ENCODE results near the gene RETN.
A peak's percentile ranks its signal among the peaks of the same experiment; 100 is the strongest.

RETN gene

GRCh38 chr19:7685546-7686445 is 16.9 kb downstream of the RETN start:
- no peak for DNase-seq (ENCODE audit: low read depth)
- H3K4me3 ChIP-seq (ENCODE audit: low read depth, low read length) = no peak overlapping the region
- TF ChIP-seq, protein P1, sequence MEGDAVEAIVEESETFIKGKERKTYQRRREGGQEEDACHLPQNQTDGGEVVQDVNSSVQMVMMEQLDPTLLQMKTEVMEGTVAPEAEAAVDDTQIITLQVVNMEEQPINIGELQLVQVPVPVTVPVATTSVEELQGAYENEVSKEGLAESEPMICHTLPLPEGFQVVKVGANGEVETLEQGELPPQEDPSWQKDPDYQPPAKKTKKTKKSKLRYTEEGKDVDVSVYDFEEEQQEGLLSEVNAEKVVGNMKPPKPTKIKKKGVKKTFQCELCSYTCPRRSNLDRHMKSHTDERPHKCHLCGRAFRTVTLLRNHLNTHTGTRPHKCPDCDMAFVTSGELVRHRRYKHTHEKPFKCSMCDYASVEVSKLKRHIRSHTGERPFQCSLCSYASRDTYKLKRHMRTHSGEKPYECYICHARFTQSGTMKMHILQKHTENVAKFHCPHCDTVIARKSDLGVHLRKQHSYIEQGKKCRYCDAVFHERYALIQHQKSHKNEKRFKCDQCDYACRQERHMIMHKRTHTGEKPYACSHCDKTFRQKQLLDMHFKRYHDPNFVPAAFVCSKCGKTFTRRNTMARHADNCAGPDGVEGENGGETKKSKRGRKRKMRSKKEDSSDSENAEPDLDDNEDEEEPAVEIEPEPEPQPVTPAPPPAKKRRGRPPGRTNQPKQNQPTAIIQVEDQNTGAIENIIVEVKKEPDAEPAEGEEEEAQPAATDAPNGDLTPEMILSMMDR (IDR thresholded peaks at IDR 0.05; ENCODE audit: insufficient read depth, low read depth, low read length, missing control alignments) = no peak

DNA sequence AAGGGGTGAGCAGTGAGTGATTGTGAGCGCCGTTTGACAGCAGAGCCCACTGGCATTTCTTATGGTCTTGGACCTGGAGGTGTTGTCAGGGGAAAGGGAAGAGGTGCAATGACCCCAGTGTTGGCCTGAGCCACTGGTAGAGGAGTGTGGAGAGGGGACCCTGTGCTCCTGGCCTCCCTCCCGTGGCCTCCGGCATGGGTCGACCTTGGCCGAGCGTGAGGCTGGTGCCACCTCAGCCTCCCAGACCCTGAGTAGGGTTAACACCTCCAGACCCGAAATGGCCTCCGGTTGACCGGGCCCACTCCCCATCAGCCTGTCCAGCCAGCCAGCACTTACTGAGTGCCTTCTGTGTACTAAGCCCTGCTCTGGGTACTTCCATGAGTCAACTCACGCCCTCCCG is 18.3 kb downstream of the RETN start:
- no peak overlapping the region for H3K4me3 ChIP-seq (ENCODE audit: low read depth, low read length)
- TF ChIP-seq, protein P1 (IDR thresholded peaks at IDR 0.05; ENCODE audit: insufficient read depth, low read depth, low read length, missing control alignments) = no peak
- peak; percentile 49 for DNase-seq (ENCODE audit: low read depth)

DNA sequence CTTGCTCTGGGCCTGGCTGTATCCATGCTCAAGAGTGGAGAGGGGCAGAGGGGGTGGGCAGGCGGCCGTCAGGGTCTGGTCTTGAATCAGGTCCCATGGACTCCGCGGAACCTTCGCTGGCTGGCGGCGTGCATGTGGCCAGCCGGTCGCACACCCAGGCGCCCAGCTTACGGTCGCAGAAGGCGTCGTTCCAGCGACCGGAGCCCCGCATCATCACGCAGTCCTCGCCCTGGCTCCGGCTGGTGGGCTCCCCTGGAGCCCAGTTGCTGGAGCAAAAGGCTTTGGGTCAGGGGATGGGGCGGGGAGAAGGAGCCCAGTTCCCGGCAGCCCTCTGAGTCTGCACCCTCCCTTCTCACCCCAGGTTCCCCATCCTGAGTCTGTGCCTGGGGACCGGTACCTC is 20.3 kb downstream of the RETN start:
- DNase-seq (ENCODE audit: low read depth) = no peak
- TF ChIP-seq, protein P1 (IDR thresholded peaks at IDR 0.05; ENCODE audit: insufficient read depth, low read depth, low read length, missing control alignments) = no peak
- H3K4me3 ChIP-seq (ENCODE audit: low read depth, low read length) = no peak overlapping the region

DNA sequence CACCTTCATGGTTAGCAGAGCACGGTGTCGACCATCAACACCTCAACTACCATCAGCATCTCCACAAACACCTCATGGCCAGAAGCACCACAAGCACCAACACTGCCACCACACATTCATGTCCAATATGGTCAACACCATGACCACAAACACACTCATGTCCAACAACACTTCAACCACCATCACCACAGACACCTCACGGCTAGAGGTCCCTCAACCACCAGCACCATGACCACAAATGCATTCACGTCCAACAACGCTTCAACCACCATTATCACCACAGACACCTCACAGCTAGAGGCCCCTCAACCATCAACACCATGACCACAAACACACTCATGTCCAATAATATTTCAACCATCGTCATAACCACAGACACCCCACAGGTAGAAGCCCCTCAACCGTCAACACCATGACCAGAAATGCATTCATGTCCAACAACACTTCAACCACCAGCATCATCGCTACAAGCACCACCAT is 22.0 kb downstream of the RETN start:
- DNase-seq (ENCODE audit: low read depth) = peak; percentile 69
- no peak overlapping the region for H3K4me3 ChIP-seq (ENCODE audit: low read depth, low read length)
- TF ChIP-seq, protein P1 (IDR thresholded peaks at IDR 0.05; ENCODE audit: insufficient read depth, low read depth, low read length, missing control alignments) = no peak

DNA sequence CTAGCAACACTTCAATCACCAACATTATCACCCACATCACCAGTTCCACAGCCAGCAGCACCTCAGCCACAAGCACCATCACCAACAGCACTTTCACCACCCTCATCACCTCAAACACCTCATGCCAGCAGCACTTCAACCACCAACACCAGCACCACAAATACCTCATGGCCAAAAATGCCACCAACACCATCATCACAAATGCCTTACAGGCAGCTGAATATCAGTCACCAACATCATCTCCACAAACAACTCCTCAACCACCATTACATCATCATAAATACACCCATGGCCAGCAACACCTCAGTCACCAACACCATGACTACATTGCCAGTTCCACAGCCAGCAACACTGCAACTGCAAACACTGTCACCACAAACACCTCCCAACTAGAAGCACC is 22.6 kb downstream of the RETN start:
- DNase-seq (ENCODE audit: low read depth) = no peak
- H3K4me3 ChIP-seq (ENCODE audit: low read depth, low read length) = no peak overlapping the region
- TF ChIP-seq, protein P1 (IDR thresholded peaks at IDR 0.05; ENCODE audit: insufficient read depth, low read depth, low read length, missing control alignments) = no peak

- no peak for DNase-seq (ENCODE audit: low read depth)
- no peak overlapping the region for H3K4me3 ChIP-seq (ENCODE audit: low read depth, low read length)
- TF ChIP-seq, protein P1 (IDR thresholded peaks at IDR 0.05; ENCODE audit: insufficient read depth, low read depth, low read length, missing control alignments) = no peak
Measured at GRCh38 chr19:7692417-7693088, 23.7 kb downstream of the RETN start.
